Stimulated activated naive CD8-positive, alpha-beta T cell treated with anti-CD3 and anti-CD28 coated beads, Interleukin-15, Interleukin-2, amounts not matched to agents 100 U/mL and 50 U/mL, for 24 hours (primary cell): ENCODE data around the gene SAP30BP.

Source experiments
- ATAC-seq: fragments of 150-1000 bp; cut with Tn5 transposase; one replicate; pipeline ENCODE4 v1.10.0; 2021
- DNase-seq: peaks from one replicate; pipeline ENCODE4 v3.0.0; 2021

The SAP30BP gene

DNA sequence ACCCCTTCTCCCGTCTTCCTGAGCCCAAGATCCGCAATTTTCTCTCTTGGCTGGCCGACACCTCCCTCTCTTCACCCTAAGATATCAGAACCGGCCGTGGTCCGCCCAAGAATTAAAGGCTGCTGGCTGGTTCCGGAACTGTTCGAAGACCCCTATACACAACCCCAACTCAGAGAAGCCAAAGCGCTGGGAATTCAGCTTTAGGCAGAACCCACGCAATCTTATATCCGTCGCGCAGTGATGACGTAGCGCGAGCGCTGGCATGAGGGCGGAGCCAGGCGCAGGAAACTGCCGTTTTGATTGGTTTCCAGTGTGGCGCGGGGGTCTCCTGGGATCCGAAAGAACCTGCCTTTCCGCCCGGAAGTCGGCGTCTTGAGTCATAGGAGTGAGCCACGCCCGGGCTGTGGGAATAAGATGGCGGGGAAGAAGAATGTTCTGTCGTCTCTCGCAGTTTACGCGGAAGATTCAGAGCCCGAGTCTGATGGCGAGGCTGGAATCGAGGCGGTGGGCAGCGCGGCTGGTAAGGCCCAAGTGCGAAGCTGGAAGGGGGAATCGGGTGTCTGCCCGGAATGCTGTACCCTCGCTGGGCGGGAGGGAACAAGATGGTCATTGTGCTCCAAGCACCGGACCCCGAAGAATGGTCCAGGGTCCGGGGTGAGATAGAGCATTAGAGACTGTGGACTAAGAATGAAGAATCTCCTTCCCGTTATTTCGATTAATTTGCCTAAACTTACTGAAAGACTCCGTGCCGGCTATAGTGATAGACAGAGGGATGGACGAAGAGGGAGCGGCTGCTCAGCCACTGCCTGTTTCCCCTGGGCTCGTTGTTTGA, at the start of gene SAP30BP, which contains the start of gene RECQL5:
SAP30BP (plus strand) TSS at position 380 of the 832 bp plus-strand sequence; CDS start at position 415, 35 bp downstream.
RECQL5 (minus strand) TSS at position 196 of the 832 bp plus-strand sequence. CDS start 597 bp downstream, outside the sequence.
- DNase-seq (peak; percentile 99), ATAC-seq (peak; percentile 99)

DNA sequence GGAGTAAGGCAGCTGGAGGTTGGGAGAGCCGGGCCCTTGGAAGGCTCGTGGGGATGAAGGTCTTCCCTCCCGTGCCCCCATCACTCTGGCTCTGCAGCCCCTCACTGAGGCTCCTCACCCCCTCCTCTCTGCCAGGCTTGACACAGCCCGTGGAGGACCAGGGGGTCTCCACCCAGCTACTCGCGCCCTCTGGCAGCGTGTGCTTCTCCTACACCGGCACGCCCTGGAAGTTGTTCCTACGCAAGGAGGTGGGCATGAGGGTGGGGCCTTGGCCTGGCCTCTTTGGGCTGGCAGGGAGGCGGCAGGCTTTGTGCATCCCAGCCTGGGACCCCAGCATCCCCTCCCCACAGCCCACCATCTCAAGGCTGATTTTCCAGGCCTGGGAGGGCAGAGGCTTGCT, 49.5 kb upstream of the SAP30BP start:
- ATAC-seq (no peak), DNase-seq (no peak)

DNA sequence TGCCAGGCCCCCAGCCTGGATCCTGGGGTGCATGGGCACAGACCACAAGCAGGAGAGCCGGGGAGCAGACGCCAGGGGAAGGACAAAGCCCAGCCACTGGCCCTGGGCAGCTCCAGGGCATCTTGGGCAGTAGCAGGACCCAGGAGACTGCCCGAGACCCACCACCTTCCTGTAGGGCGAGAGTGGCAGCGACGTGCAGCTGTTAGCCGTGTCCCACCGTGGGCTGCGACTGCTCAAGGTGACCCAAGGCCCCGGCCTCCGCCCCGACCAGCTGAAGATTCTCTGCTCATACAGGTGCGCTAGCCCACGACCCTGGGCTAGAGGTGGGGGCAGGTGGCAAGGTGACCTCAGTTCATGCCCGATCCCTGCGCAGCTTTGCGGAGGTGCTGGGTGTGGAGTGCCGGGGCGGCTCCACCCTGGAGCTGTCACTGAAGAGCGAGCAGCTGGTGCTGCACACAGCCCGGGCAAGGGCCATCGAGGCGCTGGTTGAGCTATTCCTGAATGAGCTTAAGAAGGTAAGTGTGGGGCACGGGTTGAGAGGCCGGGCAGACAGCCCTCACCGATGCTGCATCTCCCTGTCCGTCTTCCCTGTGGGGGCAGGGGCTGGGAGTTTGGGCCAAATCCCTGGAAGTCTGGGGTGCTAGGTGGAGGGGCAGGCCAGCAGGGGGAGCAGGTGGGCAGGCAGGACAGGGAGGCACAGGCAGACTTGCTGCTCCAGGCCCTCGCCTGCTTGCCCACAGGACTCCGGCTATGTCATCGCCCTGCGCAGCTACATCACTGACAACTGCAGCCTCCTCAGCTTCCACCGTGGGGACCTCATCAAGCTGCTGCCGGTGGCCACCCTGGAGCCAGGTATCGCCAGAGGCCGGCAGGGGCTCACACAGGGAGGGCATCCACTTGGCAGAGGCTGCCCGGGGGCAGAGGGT, 47.4 kb upstream of the SAP30BP start:
- ATAC-seq = no peak
- DNase-seq = peak; percentile 47

DNA sequence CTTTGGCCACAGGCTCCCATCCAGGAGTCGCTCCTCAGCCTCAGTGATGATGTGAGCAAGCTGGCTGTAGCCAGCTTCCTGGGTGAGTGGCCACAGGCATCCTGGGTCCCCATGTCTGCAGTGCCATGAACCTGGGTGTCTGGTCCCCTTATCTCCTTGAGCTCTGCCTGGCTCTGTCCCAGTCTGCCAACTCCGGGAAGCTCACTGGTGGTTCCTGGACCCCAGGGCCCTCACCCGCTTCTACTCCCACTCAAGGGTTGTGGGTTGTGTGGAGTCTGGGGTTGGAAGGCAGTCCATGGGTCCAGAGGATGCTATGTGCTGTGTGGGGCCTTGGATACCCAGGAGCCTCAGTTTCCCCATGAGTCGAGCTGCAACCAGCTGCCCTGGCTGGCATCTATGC, 45.6 kb upstream of the SAP30BP start:
- ATAC-seq (no peak), DNase-seq (no peak)

DNA sequence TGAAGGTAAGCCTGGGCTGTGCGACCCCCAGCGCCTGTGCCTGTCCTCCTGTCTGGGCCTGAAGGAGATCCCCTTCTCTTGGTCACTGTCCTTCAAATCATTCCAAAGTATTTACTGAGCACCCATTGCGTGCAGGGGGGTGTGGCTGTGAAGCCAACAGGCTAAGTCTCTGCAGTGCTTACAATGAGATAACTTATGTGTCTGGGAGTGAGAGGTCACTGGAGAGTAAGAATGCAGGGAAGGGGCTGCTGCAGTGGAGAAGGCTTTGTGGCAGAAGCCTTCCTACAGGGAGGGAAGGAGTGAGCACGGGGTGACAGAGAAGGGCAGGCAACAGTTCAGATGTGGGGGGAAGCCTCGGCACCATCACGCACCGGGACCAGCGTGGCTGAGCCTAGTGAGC, 45.1 kb upstream of the SAP30BP start:
- no peak for ATAC-seq
- DNase-seq = no peak

DNA sequence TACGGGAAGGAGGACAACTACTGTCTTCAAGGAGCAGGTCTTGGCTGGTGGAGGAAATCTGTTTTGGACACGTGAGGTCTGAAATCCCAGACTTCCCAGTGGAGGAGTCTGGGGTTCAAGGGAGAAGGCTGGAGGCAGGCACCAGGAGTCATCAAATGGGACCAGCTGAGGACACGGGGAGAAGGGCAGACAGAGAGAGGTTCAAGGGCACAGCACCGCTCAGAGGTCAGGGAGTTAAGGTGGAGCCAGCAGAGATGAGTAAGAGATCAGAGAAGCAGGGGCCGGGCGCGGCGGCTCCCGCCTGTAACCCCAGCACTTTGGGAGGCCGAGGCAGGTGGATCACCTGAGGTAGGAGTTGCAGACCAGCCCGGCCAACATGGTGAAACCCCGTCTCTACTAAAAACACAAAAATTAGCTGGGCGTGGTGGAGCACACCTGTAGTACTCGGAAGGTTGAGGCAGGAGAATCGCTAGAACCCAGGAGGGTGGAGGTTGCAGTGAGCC, 44.3 kb upstream of the SAP30BP start:
- ATAC-seq (no peak), DNase-seq (no peak)

DNA sequence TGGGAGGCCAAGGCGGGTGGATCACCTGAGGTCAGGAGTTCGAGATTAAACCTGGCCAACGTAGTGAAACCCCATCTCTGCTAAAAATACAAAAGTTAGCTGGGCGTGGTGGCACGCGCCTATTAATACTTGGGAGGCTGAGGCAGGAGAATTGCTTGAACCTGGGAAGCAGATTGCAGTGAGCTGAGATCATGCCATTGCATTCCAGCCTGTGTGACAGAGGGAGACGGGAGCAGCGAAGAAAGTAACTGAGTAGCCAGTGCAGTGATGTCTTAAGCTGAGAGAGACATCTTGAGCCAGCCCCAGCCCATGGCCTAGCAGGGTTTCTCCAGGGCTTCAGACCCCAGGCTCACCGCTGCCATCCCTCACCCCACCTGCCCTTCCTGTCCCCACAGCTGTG, 43.8 kb upstream of the SAP30BP start:
- DNase-seq (no peak), ATAC-seq (no peak)

DNA sequence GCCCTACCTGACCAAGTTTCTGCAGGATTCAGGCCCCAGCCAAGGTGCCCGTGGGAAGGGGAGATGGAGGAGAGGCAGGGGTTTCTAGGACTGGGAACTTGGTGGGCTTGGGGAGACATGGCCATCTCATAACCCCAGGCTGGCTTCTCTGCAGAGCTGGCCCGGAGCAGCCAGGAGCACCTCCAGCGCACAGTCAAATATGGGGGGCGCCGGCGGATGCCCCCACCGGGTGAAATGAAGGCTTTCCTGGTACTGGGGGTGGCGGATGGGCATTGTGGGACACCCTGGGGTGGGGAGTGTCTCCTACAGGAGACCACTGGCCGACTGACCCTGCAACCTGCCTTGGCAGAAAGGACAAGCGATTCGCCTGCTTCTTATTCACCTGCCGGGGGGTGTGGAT, 43.1 kb upstream of the SAP30BP start:
- DNase-seq = no peak
- ATAC-seq = no peak

DNA sequence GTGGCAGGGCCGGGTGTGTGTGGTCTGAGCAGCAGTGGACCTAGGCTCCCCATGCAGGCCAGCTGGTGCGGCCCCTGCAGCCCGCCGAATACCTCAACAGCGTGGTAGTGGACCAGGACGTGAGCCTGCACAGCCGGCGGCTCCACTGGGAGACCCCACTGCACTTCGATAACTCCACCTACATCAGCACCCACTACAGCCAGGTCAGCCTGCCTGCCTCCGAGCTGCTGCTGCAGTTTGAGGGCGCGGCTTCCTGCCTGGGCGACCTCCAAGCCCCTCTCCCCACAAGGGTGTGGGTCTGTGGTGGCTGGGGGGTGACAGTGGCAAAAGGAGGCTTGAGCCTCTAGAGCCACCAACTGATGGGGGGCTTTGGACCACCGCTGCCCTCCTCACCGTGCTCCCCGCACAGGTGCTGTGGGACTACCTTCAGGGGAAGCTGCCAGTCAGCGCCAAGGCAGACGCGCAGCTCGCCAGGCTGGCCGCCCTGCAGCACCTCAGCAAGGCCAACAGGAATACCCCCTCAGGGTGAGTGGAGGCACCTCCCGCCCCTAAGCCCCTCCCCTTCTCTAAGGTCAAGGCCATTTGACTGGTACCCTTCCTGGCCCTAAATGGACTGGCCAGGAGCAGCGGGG, 42.3 kb upstream of the SAP30BP start:
- no peak for DNase-seq
- no peak for ATAC-seq

DNA sequence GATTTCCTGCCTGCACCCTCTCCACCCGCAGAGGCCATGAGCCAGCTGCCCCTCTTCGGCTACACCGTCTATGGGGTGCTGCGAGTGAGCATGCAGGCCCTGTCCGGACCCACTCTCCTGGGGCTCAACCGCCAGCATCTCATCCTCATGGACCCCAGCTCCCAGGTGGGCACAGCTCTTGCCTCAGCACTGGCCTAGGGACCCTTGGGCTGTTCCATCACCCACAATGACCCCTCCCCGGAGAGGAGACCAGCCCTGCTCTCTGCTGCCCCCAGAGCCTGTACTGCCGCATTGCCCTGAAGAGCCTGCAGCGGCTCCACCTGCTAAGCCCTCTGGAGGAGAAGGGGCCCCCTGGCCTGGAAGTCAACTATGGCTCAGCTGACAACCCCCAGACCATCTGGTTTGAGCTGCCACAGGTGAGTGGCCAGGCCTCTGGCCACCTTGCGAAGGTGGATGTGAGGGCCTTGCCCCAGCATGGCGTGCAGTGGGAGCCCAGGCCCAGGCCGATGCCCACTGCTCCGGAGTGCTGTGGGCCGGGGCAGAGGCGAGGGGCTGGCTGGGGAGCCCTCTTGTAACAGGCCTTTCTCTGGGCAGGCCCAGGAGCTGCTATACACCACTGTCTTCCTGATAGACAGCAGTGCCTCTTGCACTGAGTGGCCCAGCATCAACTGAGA, 41.2 kb upstream of the SAP30BP start:
- peak; percentile 24 for DNase-seq
- no peak for ATAC-seq

DNA sequence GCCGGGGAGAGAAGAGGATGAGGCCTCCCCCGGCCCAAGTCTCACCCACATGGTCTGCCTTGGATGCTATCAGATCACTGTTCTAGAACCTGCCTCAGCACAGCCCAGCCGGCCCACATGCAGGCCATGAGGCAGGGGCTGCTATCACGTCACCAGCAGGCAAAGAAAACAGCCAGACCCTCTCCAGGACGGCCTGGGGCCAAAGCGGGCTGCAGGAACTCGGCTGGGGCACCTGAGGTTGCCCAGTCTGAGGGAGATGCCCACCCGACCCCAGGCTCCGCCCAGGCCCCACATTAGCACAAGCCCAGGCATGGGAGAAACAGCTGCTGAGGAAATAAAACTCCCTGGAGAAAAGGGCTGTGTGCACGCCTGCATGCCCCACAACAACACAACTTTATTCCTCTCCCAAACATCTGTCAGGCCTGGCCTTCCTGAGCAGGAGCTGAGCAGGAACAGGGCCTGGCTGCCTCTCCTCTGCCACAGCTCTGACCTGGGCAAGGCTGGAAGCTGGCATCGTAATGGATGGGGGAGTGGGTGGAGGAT, 40.6 kb upstream of the SAP30BP start:
- ATAC-seq (no peak), DNase-seq (no peak)

DNA sequence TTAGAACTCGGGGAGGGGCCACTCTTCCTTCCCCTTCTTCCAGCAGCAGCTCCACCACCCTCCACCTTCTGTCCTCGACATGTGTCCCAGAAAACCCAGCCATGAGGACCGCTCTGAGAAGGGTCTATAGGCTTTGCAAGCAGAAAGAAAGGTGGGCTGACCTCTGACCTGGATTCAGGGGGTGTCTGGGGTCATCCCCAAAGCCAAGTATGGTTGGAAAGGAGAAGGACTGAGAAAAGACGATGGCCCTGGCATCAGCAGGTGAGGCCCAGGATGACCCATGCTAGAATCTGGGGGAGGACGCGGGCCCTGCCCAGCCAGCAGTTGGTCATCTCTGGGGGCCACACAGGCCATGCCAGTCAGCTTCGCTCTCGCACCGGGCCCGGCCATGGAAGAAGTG, 40.0 kb upstream of the SAP30BP start:
- DNase-seq = no peak
- ATAC-seq = no peak

DNA sequence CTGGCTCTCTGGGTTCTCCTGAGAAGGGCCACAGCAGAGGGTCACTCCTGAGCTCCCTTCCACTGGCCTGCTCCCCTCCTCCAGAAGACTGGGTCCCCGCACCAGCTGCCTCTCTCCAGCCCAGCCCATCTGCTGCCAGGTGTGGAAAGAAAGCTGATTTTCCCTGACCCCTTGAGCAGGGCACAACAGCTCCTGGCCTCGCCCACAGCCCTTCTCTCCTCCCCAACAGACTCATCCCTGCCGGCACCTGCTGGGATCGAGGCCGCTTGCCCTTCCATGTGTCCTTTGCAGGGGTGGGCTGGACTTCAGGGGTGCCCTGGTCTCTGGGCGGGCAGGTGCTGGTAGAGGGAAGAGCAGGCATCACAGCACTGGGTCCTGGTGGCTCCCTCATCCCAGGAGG, 38.7 kb upstream of the SAP30BP start:
- no peak for DNase-seq
- ATAC-seq = no peak

DNA sequence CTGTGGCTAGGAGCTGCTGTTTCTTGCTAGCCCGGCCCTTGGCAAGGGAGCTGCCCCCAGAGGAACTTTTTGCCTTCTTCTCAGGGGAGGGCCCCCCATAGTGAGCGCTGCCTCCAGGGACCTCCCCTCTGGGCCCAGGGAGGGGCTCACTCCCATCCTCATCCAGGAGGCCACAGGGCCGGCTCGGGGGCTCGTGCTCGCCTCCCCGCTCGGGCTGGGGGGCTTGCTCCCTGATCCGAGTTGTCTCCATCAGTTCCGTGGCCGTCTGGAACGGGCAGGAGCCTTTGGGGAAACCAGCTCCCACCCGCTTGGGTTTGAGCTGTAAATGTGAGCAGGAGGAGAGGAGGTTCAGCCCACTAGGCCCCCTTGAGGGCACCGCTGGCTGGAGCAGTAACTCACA, 38.0 kb upstream of the SAP30BP start:
- DNase-seq (no peak), ATAC-seq (no peak)

DNA sequence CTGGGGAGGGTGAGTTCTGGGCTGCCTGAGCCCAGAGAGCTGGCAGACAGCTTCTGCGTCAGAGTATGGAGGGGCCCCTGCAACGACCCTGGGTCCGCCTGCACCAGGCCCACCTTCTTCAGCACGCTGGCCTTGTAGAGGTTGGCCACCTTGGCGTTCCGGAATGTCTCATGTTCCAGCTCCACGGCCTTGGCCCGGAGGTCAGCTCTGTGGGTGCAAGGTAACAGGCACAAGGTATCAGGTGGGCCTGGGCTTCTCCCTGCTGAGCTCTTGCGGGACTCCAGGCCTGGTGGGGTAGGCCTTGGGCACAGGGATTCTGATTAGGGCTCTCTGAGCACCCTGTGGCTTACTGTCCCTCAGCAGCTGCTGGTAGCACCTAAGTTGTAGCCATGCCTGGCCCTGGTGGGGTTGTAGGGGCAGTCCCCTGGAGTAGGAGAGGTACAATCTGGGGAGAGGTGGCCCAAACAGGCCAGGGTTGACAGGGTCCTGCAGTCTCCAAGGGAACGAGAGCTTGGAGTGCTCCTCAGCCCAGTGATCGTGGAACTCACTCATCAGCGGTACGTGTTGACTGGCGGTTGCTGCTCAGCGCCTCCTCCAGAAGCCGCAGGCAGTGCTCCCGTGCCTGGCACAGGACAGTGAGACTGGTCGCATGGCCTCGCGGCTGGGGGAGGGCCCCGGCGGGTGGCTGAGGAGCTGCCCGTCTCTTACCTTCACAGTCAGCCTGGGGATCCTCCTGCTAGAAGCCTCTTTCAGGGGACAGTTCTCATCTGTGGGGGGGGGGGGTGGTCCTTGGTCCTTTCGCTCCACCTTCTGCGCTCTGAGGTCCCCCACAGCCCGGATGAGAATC, 36.8 kb upstream of the SAP30BP start:
- DNase-seq = no peak
- no peak for ATAC-seq

DNA sequence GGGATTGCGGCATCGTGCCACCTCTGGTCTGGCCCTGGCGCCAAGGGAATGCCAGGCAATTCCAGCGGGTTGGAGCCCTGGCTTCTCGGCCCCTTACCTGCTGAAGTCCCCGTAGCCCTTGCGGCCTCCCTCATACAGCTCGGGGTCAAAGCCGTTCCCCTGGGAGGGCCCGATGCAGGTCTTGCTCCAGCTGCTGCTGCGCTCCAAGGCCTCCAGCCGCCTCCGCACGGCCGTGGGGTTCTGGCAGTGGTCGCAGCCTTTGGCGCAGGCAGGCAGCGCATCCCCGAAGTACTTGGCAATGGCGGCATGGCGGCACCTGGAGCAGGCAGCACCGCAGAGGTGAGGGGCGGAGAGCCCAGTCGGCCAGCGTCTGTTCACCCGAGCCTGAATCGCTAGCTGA, 35.8 kb upstream of the SAP30BP start:
- ATAC-seq (no peak), DNase-seq (no peak)

DNA sequence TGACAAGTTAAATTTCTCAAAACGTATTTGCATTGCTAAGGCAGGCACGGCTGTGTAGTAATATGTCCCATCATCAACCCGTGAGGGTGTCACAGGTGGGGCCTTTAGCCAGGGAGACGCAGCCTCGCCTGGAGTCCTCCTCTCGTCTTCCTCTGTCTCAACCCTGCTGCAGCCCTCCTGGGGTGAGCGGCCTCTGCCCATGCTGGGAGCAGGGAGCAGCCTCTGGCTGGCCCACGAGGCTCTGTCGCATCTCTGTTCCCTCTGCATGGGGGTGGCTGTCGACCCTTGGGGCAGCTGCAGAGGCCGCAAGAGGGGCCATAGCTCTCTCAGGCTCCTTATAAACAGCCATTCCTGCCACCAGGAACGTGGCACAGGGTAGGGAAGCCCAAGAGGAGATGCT, 34.7 kb upstream of the SAP30BP start:
- DNase-seq = no peak

DNA sequence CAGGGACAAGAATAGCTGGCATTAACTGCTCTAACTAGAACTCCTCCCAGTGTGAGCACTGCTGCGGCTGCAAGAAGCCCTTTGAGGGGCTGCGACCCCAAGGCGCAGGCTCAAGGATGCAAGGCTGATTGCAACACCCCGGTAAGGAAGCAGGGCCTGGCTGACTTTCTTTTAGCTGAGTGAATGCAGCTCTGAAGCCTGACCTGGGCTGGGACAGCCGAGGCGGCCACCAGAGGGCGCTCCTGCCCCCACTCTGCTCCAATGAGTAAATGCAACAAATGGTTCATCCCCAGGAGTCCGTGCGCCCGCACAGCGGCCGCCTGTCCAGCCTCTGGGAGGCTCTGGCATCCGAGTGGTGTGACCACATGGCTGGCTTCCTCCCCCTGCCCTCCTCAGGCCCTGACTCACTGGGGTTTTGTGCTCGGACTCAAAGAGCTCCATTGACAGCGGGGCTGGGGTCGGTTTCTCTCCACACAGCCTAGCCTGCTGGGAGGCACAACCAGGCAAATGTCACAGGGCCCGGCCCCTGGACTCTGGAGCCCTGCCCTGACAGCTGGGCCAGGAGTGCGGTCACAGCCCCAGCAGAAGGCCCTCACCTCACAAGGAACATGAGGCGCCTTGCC, 34.2 kb upstream of the SAP30BP start, which contains the start of gene SMIM5:
SMIM5 (plus strand) TSS at position 572 of the 623 bp plus-strand sequence. CDS start 6,768 bp downstream, outside the sequence.
- ATAC-seq (peak; percentile 81), DNase-seq (peak; percentile 90)

More for the DNA sequence above, 34.7 kb upstream of the SAP30BP start:
- ATAC-seq = no peak

DNA sequence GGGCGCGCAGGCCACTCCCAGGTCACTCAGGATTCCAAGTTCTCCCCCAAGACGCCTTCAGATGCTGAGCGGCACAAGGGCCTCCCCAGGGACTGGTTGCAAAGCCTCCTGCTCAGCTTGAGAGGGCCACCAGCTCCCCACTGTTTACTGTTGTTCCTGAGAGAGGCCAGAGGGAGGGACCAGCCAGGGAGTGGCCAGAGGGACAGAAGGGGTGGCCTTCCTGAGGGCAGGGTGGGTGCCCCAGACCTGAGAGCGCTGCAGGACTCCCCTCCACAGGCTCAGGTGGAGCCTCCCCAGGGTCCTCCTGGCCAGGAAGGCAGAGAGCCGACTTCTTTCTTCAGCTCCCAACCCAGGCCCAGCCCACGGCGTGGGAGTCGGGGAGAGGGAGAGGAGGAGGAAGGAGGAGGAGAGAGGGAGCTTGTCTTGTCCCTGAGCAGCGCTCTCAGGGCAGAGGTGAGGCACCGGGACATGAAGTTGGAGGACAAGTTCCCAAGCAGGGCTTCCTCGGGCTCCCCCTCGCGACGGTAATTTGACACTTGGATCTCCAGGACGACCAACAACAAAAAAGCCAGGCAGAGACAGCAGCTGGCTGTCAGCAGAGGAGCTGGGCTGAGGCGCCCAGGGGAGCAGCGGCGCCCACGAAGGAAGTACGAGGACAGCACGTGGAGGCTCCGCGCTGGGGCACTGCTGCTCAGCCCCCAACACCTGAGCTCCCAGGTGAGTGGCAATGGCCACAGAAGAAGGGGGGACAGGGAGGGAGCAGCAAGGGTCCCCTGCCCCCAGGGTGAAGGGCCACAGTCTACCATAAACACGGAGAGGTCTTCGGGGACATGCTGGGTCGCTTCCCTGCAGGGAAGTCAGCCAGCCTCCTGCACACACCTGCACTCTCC, 33.4 kb upstream of the SAP30BP start:
- ATAC-seq = peak; percentile 13
- peak; percentile 59 for DNase-seq
